ENCODE measurements around the gene PNLIP.

PNLIP gene

GRCh38 chr10:116590590-116591444 lies 45.1 kb downstream of the PNLIP start, which contains the start of gene PNLIPRP1:
Gene PNLIPRP1 (plus strand): TSS chr10:116590959. CDS start chr10:116591130, 171 bp downstream.
- Histone ChIP-seq H3K4me1 (ENCODE audit: insufficient read depth, low read length) (no peaks in the 10 kb centered on the region), H3K4me3 (ENCODE audit: low read length) (no peak within 1 kb of the TSS), H3K36me3 (ENCODE audit: insufficient read depth, low read length) (no peaks in the 10 kb centered on the region), H3K9me3 (ENCODE audit: low read length) (no peaks in the 10 kb centered on the region), H3K27me3 (ENCODE audit: insufficient read depth, low read length) (no peaks in the 10 kb centered on the region), H2AFZ (ENCODE audit: low read depth, low read length) (no peak within 1 kb of the TSS)

- H3K4me3 ChIP-seq (ENCODE audit: low read length) = no peak overlapping the region
- no peak overlapping the region for H2AFZ ChIP-seq (ENCODE audit: low read depth, low read length)
- H3K4me1 ChIP-seq (ENCODE audit: insufficient read depth, low read length) = no peaks in the 10 kb centered on the region
- no peaks in the 10 kb centered on the region for H3K9me3 ChIP-seq (ENCODE audit: low read length)
- no peaks in the 10 kb centered on the region for H3K27me3 ChIP-seq (ENCODE audit: insufficient read depth, low read length)
- no peaks in the 10 kb centered on the region for H3K36me3 ChIP-seq (ENCODE audit: insufficient read depth, low read length)
These were observed 47.5 kb downstream of the PNLIP start for GRCh38 chr10:116593139-116593740.

- H2AFZ ChIP-seq (ENCODE audit: low read depth, low read length) = no peak overlapping the region
- H3K36me3 ChIP-seq (ENCODE audit: insufficient read depth, low read length) = no peaks in the 10 kb centered on the region
- H3K4me1 ChIP-seq (ENCODE audit: insufficient read depth, low read length) = no peaks in the 10 kb centered on the region
These were observed 48.8 kb downstream of the PNLIP start for GRCh38 chr10:116594525-116595035.

GRCh38 chr10:116596062-116596461 lies 50.3 kb downstream of the PNLIP start:
- no peak overlapping the region for H2AFZ ChIP-seq (ENCODE audit: low read depth, low read length)
- H3K27me3 ChIP-seq (ENCODE audit: insufficient read depth, low read length) = no peaks in the 10 kb centered on the region
- no peaks in the 10 kb centered on the region for H3K4me1 ChIP-seq (ENCODE audit: insufficient read depth, low read length)
- no peaks in the 10 kb centered on the region for H3K9me3 ChIP-seq (ENCODE audit: low read length)
- no peak overlapping the region for H3K4me3 ChIP-seq (ENCODE audit: low read length)
- H3K36me3 ChIP-seq (ENCODE audit: insufficient read depth, low read length) = no peaks in the 10 kb centered on the region

More at GRCh38 chr10:116594525-116595035, 48.8 kb downstream of the PNLIP start:
- no peak overlapping the region for H3K4me3 ChIP-seq (ENCODE audit: low read length)
- no peaks in the 10 kb centered on the region for H3K27me3 ChIP-seq (ENCODE audit: insufficient read depth, low read length)
- H3K9me3 ChIP-seq (ENCODE audit: low read length) = no peaks in the 10 kb centered on the region

GRCh38 chr10:116597543-116597942 lies 51.8 kb downstream of the PNLIP start:
- Histone ChIP-seq H3K36me3 (ENCODE audit: insufficient read depth, low read length) (no peaks in the 10 kb centered on the region), H3K27me3 (ENCODE audit: insufficient read depth, low read length) (no peaks in the 10 kb centered on the region), H3K4me1 (ENCODE audit: insufficient read depth, low read length) (no peaks in the 10 kb centered on the region), H2AFZ (ENCODE audit: low read depth, low read length) (no peak overlapping the region), H3K4me3 (ENCODE audit: low read length) (no peak overlapping the region), H3K9me3 (ENCODE audit: low read length) (no peaks in the 10 kb centered on the region)

- Histone ChIP-seq H3K36me3 (ENCODE audit: insufficient read depth, low read length) (no peaks in the 10 kb centered on the region), H3K4me3 (ENCODE audit: low read length) (no peak overlapping the region), H3K9me3 (ENCODE audit: low read length) (no peaks in the 10 kb centered on the region), H2AFZ (ENCODE audit: low read depth, low read length) (no peak overlapping the region), H3K27me3 (ENCODE audit: insufficient read depth, low read length) (no peaks in the 10 kb centered on the region), H3K4me1 (ENCODE audit: insufficient read depth, low read length) (no peaks in the 10 kb centered on the region)
These were observed 52.6 kb downstream of the PNLIP start for GRCh38 chr10:116598329-116598728.

- H2AFZ ChIP-seq (ENCODE audit: low read depth, low read length) = no peak overlapping the region
- no peaks in the 10 kb centered on the region for H3K9me3 ChIP-seq (ENCODE audit: low read length)
- H3K27me3 ChIP-seq (ENCODE audit: insufficient read depth, low read length) = no peaks in the 10 kb centered on the region
These were observed 54.3 kb downstream of the PNLIP start for GRCh38 chr10:116599991-116600390.

GRCh38 chr10:116602648-116603400 lies 57.1 kb downstream of the PNLIP start:
- Histone ChIP-seq H3K4me1 (ENCODE audit: insufficient read depth, low read length) (no peaks in the 10 kb centered on the region), H3K36me3 (ENCODE audit: insufficient read depth, low read length) (no peaks in the 10 kb centered on the region), H3K4me3 (ENCODE audit: low read length) (no peak overlapping the region), H2AFZ (ENCODE audit: low read depth, low read length) (no peak overlapping the region), H3K27me3 (ENCODE audit: insufficient read depth, low read length) (peaks cover 5% of the 10 kb centered on the region), H3K9me3 (ENCODE audit: low read length) (no peaks in the 10 kb centered on the region)

More at GRCh38 chr10:116599991-116600390, 54.3 kb downstream of the PNLIP start:
- no peak overlapping the region for H3K4me3 ChIP-seq (ENCODE audit: low read length)
- H3K36me3 ChIP-seq (ENCODE audit: insufficient read depth, low read length) = no peaks in the 10 kb centered on the region
- H3K4me1 ChIP-seq (ENCODE audit: insufficient read depth, low read length) = no peaks in the 10 kb centered on the region

- Histone ChIP-seq H3K4me3 (ENCODE audit: low read length) (no peak overlapping the region), H3K4me1 (ENCODE audit: insufficient read depth, low read length) (no peaks in the 10 kb centered on the region), H3K27me3 (ENCODE audit: insufficient read depth, low read length) (peaks cover 5% of the 10 kb centered on the region), H3K9me3 (ENCODE audit: low read length) (no peaks in the 10 kb centered on the region), H3K36me3 (ENCODE audit: insufficient read depth, low read length) (no peaks in the 10 kb centered on the region), H2AFZ (ENCODE audit: low read depth, low read length) (no peak overlapping the region)
These were observed 60.3 kb downstream of the PNLIP start for GRCh38 chr10:116606061-116606483.

GRCh38 chr10:116607336-116607735 lies 61.6 kb downstream of the PNLIP start:
- no peaks in the 10 kb centered on the region for H3K36me3 ChIP-seq (ENCODE audit: insufficient read depth, low read length)
- no peak overlapping the region for H2AFZ ChIP-seq (ENCODE audit: low read depth, low read length)
- H3K9me3 ChIP-seq (ENCODE audit: low read length) = no peaks in the 10 kb centered on the region
- no peaks in the 10 kb centered on the region for H3K4me1 ChIP-seq (ENCODE audit: insufficient read depth, low read length)
- H3K27me3 ChIP-seq (ENCODE audit: insufficient read depth, low read length) = peaks cover 5% of the 10 kb centered on the region
- no peak overlapping the region for H3K4me3 ChIP-seq (ENCODE audit: low read length)

- Histone ChIP-seq H3K4me3 (ENCODE audit: low read length) (no peak overlapping the region), H2AFZ (ENCODE audit: low read depth, low read length) (no peak overlapping the region), H3K27me3 (ENCODE audit: insufficient read depth, low read length) (peaks cover 5% of the 10 kb centered on the region), H3K9me3 (ENCODE audit: low read length) (no peaks in the 10 kb centered on the region), H3K4me1 (ENCODE audit: insufficient read depth, low read length) (no peaks in the 10 kb centered on the region), H3K36me3 (ENCODE audit: insufficient read depth, low read length) (no peaks in the 10 kb centered on the region)
These were observed 63.2 kb downstream of the PNLIP start for GRCh38 chr10:116608686-116609594.

- H2AFZ ChIP-seq (ENCODE audit: low read depth, low read length) = no peak overlapping the region
These were observed 64.9 kb downstream of the PNLIP start for GRCh38 chr10:116610443-116611152.

More at GRCh38 chr10:116610443-116611152, 64.9 kb downstream of the PNLIP start:
- Histone ChIP-seq H3K4me3 (ENCODE audit: low read length) (no peak overlapping the region), H3K9me3 (ENCODE audit: low read length) (no peaks in the 10 kb centered on the region), H3K4me1 (ENCODE audit: insufficient read depth, low read length) (no peaks in the 10 kb centered on the region), H3K27me3 (ENCODE audit: insufficient read depth, low read length) (peaks cover 5% of the 10 kb centered on the region), H3K36me3 (ENCODE audit: insufficient read depth, low read length) (no peaks in the 10 kb centered on the region)
